ENCODE measurements around the gene MAS1.
"Not testable (repeated sequence)": the region's sequence is repeated elsewhere in the genome, so short reads cannot be mapped to it uniquely, and the experiment has no call there.

The MAS1 gene

GRCh38 chr6:159890792-159891191, at the start of gene MAS1:
Gene MAS1, plus strand, starts transcription at chr6:159890988. Its CDS starts 15,968 bp downstream, at chr6:159906956.
- DNase-seq = no peak

DNA sequence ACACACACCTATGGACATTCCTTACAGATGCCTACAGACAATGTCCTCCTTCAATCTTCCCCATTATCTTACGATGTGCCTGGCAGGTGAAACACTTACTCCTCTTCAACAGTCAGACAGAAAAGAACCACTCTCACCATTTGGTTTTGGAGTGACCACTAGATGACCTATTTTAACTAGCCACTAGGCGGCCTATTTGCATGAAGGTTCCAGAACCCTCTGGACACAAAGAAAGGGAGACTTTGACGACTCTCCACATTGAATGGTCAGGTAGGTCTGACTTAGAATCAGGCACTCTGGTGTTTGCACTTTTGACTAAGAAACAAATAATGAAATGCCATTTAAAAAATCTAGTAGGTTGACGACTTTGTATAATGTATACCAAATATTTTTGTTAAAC, 48.8 kb upstream of the MAS1 start:
- DNase-seq = no peak

DNA sequence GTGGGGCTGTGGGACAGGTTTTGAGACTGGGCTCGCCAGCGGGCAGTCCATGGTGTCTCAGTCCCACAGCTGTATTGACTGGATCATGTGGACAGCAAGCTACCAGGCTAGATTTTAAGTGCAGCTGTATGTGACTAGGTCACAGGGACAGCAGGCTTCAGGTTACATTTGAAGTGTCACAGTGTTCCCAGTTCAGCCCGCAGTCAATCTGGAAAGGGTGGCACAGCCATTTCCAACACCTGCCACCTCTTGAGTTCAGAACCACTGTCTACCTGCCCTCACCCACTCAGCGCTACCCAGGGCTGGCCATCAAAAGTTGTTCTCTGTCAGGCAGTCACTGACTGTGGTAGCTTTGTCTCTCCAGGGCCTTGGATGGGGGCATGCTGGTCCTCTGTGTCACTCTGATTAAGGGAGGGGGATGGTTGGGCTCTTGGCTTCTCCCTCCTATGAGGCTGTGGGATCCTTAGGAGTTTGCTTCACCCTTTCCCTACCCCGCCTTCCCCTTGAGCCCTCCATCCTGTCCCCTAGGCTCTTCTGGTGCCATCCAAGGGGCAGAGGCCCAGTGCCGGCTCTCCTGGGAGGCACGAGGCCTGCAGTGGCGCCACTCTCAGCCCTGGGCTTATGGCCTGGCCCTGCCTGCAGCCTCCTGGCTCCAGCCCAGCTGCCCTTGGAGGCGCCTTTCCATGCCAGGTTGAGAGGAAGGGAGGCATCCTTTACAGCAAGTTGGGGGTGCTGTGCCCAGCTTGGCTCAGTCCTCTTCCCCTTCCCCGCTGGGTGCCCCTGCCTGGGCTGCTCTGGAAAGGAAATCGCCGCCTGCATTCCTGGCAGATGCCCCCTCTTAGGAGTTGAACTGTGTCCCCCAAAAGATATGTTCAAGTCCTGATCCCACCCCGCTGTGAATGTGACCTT, 45.8 kb upstream of the MAS1 start:
- DNase-seq = no peak

DNA sequence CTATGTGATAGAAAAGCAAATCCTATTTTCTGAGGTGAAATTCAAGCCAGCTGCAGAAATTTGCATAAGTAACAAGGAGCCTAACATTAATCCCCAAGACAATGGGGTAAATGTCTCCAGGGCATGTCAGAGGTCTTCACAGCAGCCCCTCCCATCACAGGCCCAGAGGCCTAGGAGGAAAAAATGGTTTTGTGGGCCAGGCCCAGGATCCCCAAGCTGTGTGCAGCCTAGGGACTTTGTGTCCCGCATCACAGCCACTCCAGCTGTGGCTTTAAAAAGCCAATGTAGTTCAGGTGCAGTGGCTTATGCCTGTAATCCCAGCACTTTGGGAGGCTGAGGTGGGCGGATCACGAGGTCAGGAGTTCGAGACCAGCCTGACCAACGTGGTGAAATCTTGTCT, 42.2 kb upstream of the MAS1 start:
- not testable (repeated sequence) for DNase-seq

DNA sequence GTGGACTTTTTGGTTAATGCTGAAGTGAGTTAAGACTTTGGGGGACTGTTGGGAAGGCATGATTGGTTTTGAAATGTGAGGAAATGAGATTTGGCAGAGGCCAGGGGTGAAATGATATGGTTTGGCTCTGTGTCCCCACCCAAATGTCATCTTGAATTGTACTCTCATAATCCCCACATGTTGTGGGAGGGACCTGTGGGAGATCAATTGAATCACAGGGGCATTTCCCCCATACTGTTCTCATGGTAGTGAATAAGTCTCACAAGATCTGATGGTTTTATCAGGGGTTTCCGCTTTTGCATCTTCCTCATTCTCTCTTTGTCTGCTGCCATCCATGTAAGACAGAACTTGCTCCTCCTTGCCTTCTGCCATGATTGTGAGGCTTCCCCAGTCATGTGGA, 40.9 kb upstream of the MAS1 start:
- DNase-seq = not testable (repeated sequence)

- DNase-seq = no peak
Measured at GRCh38 chr6:159852877-159853276, 37.9 kb upstream of the MAS1 start.

GRCh38 chr6:159853754-159854153, 37.0 kb upstream of the MAS1 start:
- DNase-seq = no peak

DNA sequence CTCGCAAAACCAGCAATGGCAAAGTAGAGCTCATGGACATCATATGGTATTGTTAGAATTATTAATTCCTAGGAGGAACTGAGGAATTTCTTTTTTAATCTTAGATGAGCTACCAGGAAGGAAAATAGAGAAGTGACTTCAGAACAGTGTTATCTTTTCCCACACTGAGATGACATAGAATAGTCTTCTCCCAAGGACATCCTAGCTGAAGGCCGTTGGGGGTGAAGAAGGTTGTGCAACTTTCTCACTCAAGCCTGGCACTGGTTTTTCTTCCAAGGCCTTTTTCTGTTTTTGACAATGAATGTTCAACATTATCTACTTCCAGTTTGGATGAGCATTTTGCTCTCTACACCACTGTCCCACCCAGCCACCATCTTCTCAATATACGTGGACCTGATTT, 35.8 kb upstream of the MAS1 start:
- DNase-seq = no peak

- DNase-seq = no peak
Measured at GRCh38 chr6:159858259-159858658, 32.5 kb upstream of the MAS1 start.

GRCh38 chr6:159860482-159860881, 30.3 kb upstream of the MAS1 start:
- DNase-seq = no peak

DNA sequence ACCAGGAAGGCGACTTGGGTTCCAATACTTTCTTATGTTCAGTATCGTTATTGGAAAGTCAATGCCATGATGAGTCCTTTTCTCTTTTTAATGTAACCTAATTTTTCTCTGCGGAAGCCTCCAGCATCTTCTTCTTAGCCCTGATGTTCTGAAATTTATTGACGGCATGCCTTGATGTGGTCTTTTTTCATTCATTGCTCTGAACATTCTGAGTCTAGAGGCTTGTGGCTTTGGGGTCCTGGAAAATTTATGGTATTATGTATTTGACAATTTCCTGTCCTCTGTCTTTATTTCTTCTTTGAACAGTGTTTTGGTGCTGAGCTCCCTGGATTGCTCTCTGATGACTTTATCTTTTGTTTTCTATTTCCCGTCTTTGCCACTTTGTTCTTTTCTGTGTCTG, 28.7 kb upstream of the MAS1 start:
- DNase-seq = no peak

DNA sequence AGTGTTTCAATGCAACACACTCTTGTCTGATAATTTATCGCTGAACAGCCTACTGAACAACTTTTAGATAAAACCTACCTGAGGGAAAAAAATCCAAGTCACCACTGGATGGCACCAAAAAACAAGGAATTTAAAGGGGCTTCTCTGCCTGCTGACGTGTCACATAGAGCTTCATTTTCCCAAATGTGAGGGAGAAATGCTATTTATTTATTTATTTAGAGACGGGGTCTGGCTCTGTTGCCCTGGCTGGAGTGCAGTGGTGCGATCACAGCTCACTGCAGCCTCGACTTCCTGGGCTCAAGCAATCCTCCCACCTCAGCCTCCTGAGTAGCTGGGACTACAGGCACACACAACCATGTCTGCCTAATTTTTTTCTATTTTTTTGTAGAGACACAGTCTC, 27.4 kb upstream of the MAS1 start:
- DNase-seq = peak; percentile 27 to 43

DNA sequence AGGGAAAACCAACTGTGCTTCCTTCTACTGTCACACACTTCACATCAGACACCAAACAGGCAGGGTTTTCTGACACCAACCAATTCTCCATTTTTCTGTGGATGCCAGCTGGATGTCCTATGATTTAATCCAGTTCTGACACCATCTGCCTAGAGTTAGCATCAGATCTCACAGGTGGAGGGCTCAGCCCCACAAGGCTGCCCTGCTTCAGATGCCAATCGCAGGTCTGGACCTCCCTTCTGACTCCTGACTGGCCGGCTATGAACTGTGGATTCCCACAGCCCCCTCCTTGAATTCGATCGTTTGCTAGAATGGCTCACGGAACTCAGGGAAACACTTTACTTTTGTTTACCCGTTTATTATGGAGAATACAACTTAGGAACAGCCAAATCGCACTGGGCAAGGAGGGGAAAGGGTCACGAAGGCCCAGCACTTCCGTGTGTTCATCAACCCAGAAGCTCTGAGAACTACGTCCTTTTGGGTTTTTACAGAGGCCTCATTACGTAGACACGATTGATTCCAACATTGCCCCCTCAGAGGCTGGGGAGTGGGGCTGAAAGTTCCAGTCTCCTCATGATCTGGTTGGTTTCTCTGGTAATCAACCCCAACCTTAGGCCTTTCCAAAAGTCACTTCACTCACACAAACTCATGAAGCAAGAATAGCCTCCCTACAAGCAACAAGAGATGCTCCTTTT, 25.4 kb upstream of the MAS1 start:
- DNase-seq = no peak

GRCh38 chr6:159866286-159867247, 24.2 kb upstream of the MAS1 start:
- no peak for DNase-seq

GRCh38 chr6:159871241-159871640, 19.5 kb upstream of the MAS1 start:
- DNase-seq = no peak

DNA sequence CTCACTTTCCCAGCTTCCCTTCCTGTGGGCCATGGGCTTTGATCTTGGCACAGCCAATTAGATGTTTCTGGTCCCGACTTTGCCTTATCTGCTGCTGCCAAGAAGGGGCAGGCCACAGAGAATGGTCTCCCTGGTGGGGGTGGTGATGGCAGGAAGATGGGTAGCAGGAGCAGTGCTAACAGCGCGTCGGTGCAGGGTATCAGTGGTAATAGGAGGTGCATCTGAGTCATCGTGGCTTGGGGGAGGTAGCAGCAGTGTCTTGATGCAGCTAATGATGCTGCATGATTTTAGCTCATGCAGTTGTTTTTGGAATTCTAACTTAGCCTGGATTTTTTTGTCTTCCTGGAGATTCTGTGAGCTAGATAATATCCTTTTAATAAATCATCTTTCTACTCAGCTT, 18.9 kb upstream of the MAS1 start:
- no peak for DNase-seq

- DNase-seq = no peak
Measured at GRCh38 chr6:159874435-159874834, 16.4 kb upstream of the MAS1 start.

- DNase-seq = no peak
Measured at GRCh38 chr6:159875194-159875593, 15.6 kb upstream of the MAS1 start.

DNA sequence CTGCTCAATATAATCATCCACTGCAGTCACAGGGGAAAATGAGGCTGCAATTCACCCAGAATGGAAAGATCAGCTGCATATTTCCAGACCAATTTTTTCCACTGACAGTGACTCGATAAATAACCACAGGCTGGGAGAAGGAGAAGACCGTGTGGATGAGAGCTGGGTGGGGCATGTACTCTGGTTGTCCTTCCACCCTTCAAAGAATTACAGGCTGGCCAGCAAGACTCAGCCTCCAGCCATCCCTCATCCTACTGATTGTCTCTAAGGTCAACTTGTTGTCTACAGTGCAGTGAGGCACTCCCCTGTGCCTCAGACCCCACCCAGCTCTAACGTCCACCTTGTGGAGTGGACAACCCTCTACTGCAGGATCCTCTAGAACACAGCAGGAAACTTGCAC, 14.5 kb upstream of the MAS1 start:
- no peak for DNase-seq

DNA sequence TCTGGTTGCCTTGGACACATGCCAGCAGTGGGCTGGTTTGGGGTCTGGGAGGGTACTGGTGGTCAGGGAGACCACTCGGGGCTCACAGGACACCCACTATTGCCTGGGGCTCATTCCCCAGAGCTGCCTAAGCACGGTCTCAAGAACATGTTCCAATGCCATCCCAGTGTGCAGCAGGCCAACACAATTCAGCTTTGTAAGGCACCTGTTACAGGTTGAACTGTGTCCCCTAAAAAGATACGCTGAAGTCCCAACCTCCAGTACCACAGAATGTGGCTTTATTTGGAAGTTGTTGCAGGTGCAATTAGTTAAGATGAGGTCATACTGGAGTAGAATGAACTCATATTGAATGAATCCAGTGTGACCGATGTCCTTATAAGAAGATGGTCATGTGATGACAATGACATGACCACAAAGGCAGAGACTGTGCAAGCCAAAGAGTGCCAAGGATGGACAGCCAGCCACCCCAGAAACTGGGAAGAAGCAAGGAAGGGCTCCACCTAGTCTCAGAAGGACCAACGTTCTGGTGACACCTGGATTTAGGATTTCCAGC, 13.5 kb upstream of the MAS1 start:
- DNase-seq = no peak

- no peak for DNase-seq
Measured at GRCh38 chr6:159878341-159878740, 12.4 kb upstream of the MAS1 start.

- DNase-seq = no peak
Measured at GRCh38 chr6:159879856-159880255, 10.9 kb upstream of the MAS1 start.
